ENCODE results near the gene EPS15. TPM values are rescaled to one million over a fixed set of nuclear protein-coding genes. Genes with fewer than 3 reads are reported as not detected.

Gene EPS15
- polyA plus RNA-seq, 1 donor (not counting 4 experiments of a cell fraction or from before 2014, with no cell fraction given) = 33.2 TPM

GRCh38 chr1:51435878-51436277 is 83.2 kb downstream of the EPS15 start:
- H4K20me1 ChIP-seq (ENCODE audit: control insufficient read depth, extremely low read depth, insufficient read depth, low read length) = no peaks in the 10 kb centered on the region
- no peak for TF ChIP-seq EZH2 (IDR thresholded peaks at IDR 0.05; ENCODE audit: low read length)
- TF ChIP-seq CTCF (optimal IDR thresholded peaks at IDR 0.05 in 1 of 3, IDR thresholded peaks at IDR 0.05 in 1 of 3, conservative IDR thresholded peaks at IDR 0.05 in 1 of 3; ENCODE audit: extremely low read depth in 1 of 3, insufficient read depth in 2 of 3, low read length in 3 of 3) = no peak
- H2AFZ ChIP-seq (ENCODE audit: control insufficient read depth, low read length) = no peak overlapping the region
- no peak overlapping the region for H3K27ac ChIP-seq (ENCODE audit: control insufficient read depth, insufficient read depth, low read length)
- H3K9me3 ChIP-seq (ENCODE audit: control insufficient read depth, low read depth, low read length) = no peaks in the 10 kb centered on the region
- DNase-seq (ENCODE audit: low read depth, low spot score) = no peak
- no peak overlapping the region for H3K9ac ChIP-seq (ENCODE audit: control insufficient read depth, extremely low read depth, insufficient read depth, low read length)
- H3K27me3 ChIP-seq (ENCODE audit: control insufficient read depth, extremely low read depth, insufficient read depth, low read length) = no peaks in the 10 kb centered on the region
- no peak overlapping the region for H3K4me2 ChIP-seq (ENCODE audit: control insufficient read depth, extremely low read depth, insufficient read depth, low read depth, low read length)
- no peak for FAIRE-seq
- no peaks in the 10 kb centered on the region for H3K79me2 ChIP-seq (ENCODE audit: control insufficient read depth, insufficient read depth, low read length)
- dilution Hi-C loops (cut with MboI; ENCODE audit: extremely low pct_ligation_motif_present, low sequenced_read_pairs) = no loop called here
- H3K9me1 ChIP-seq (ENCODE audit: control insufficient read depth, extremely low read depth, insufficient read depth, low read length) = no peaks in the 10 kb centered on the region
- no peak overlapping the region for H3K4me3 ChIP-seq (ENCODE audit: control insufficient read depth in 2 of 3, extremely low read depth in 1 of 3, insufficient read depth in 2 of 3, low read depth in 1 of 3, low read length in 3 of 3)
- peaks cover 7% of the 10 kb centered on the region for H3K4me1 ChIP-seq (ENCODE audit: control insufficient read depth, extremely low read depth, insufficient read depth, low read length)
- H3K36me3 ChIP-seq (ENCODE audit: control insufficient read depth in 2 of 2, extremely low read depth in 1 of 2, insufficient read depth in 2 of 2, low read length in 2 of 2) = peaks cover 3 to 14% of the 10 kb centered on the region in 2 experiments

GRCh38 chr1:51433972-51434510 is 85.0 kb downstream of the EPS15 start:
- H3K9me1 ChIP-seq (ENCODE audit: control insufficient read depth, extremely low read depth, insufficient read depth, low read length) = no peaks in the 10 kb centered on the region
- H3K27me3 ChIP-seq (ENCODE audit: control insufficient read depth, extremely low read depth, insufficient read depth, low read length) = no peaks in the 10 kb centered on the region
- peaks cover 7 to 17% of the 10 kb centered on the region in 2 experiments for H3K36me3 ChIP-seq (ENCODE audit: control insufficient read depth in 2 of 2, extremely low read depth in 1 of 2, insufficient read depth in 2 of 2, low read length in 2 of 2)
- H4K20me1 ChIP-seq (ENCODE audit: control insufficient read depth, extremely low read depth, insufficient read depth, low read length) = no peaks in the 10 kb centered on the region
- H3K4me3 ChIP-seq (ENCODE audit: control insufficient read depth in 2 of 3, extremely low read depth in 1 of 3, insufficient read depth in 2 of 3, low read depth in 1 of 3, low read length in 3 of 3) = no peak overlapping the region
- no peak overlapping the region for H2AFZ ChIP-seq (ENCODE audit: control insufficient read depth, low read length)
- TF ChIP-seq EZH2 (IDR thresholded peaks at IDR 0.05; ENCODE audit: low read length) = no peak
- H3K4me2 ChIP-seq (ENCODE audit: control insufficient read depth, extremely low read depth, insufficient read depth, low read depth, low read length) = no peak overlapping the region
- DNase-seq (ENCODE audit: low read depth, low spot score) (no peak), FAIRE-seq (peak; percentile 29)
- H3K9ac ChIP-seq (ENCODE audit: control insufficient read depth, extremely low read depth, insufficient read depth, low read length) = no peak overlapping the region
- no peaks in the 10 kb centered on the region for H3K9me3 ChIP-seq (ENCODE audit: control insufficient read depth, low read depth, low read length)
- dilution Hi-C loops (cut with MboI; ENCODE audit: extremely low pct_ligation_motif_present, low sequenced_read_pairs) = no loop called here
- H3K4me1 ChIP-seq (ENCODE audit: control insufficient read depth, extremely low read depth, insufficient read depth, low read length) = peaks cover 7% of the 10 kb centered on the region
- H3K27ac ChIP-seq (ENCODE audit: control insufficient read depth, insufficient read depth, low read length) = no peak overlapping the region
- H3K79me2 ChIP-seq (ENCODE audit: control insufficient read depth, insufficient read depth, low read length) = no peaks in the 10 kb centered on the region

All from keratinocyte (primary cell).